Right lobe of liver (tissue), 6 donors: Measurements from ENCODE around the gene CYFIP1. TPM values are rescaled to one million over a fixed set of nuclear protein-coding genes. Genes with fewer than 3 reads are reported as not detected.

ENCODE experiments used
- ATAC-seq, 4 donors: fragments of 200-7000 bp; cut with Tn5 transposase; one replicate each; pipeline ENCODE4 v1.9.1; 2020; ENCODE audit warnings: mild to moderate bottlenecking in 4 of 4, moderate library complexity in 4 of 4
- DNase-seq, 3 donors: peaks; one replicate each; pipeline ENCODE4 v3.0.0-alpha.2; 2020
- H3K27ac ChIP-seq, 3 donors: fragments of 200-600 bp; one replicate each; pipeline ENCODE4 v1.8.0; 2022
- H3K27me3 ChIP-seq, 2 donors: fragments of 200-600 bp; one replicate each; pipeline ENCODE4 v1.8.0; 2022
- H3K36me3 ChIP-seq, 4 donors: fragments of 200-600 bp; sonication (generic) in 1 of 4; one replicate each; pipeline versions ENCODE4 v1.5.1 to v1.8.0; 2017 to 2022; ENCODE audit warnings: control low read depth in 1 of 4
- H3K4me1 ChIP-seq, 4 donors: fragments of 200-600 bp; sonication (generic) in 1 of 4; one replicate each; pipeline versions ENCODE4 v1.5.1 to v1.8.0; 2017 to 2022; ENCODE audit warnings: control low read depth in 1 of 4
- H3K4me3 ChIP-seq, 3 donors: fragments of 200-600 bp; one replicate each; pipeline ENCODE4 v1.8.0; 2022
- H3K9me3 ChIP-seq, 4 donors: fragments of 200-600 bp; sonication (generic) in 1 of 4; one replicate each; pipeline versions ENCODE4 v1.5.1 to v1.8.0; 2017 to 2022; ENCODE audit warnings: control low read depth in 1 of 4
- CTCF ChIP-seq, 4 donors: fragments of 200-600 bp in 3 of 4; fragments of 450-650 bp in 1 of 4; IDR thresholded peaks; one replicate each; pipeline versions ENCODE4 v1.5.1 to v1.8.0; 2016 to 2022; ENCODE audit warnings: antibody characterized with exemption in 4 of 4, mild to moderate bottlenecking in 2 of 4
- POLR2A ChIP-seq: fragments of 450-650 bp; IDR thresholded peaks from one replicate; pipeline ENCODE4 v1.6.1; 2017; ENCODE audit warnings: antibody characterized with exemption, mild to moderate bottlenecking
- WGBS: methylation state at CpG from one replicate; pipeline ENCODE4 v1.1.6; 2018; ENCODE audit warnings: low coverage, low lambda C conversion rate; ENCODE audit not compliant: insufficient coverage; ENCODE audit errors: missing lambda C conversion rate; 5-methylcytosine and 5-hydroxymethylcytosine counted together
- intact Hi-C, 2 donors: fragments of 100-400 bp; cut with DNase I; formaldehyde crosslinking; loops; one replicate each; pipeline versions ENCODE4 v1.11.2 to v1.14.1; 2022
- total RNA-seq, 6 experiments: library from RNA; depleted of rRNA in 2 of 6; stranded (reverse); fragments of >200 nt in 2 of 6; fragmentation: NEBNext Ultra II Directional in 3 of 6; extraction: Animal tissue kit (Norgen Biotek cat#: 25700) in 3 of 6; gene quantifications; one replicate each; pipeline versions ENCODE4 v1.1.0 to v1.2.4, GENCODE V29; 2016 to 2023
- donor health status: DM: no; HTN: yes; CAD: no.
- donor health status: DM: no; HTN: no; CAD: no.
- donor health status: DM: no; HTN: no; CAD: no.
- donor health status: DM: no; HTN: yes; CAD: no.
- donor health status: DM: no; HTN: yes; CAD: no.

Gene CYFIP1
- total RNA-seq, 6 experiments from 2014 or later: 44.3 to 73.2 (median 50.7) TPM

GRCh38 chr15:22979238-22980188 lies 655 bp downstream of the CYFIP1 start:
- H3K36me3 ChIP-seq: no peaks in the 10 kb centered on the region
- no peaks in the 10 kb centered on the region for H3K9me3 ChIP-seq
- H3K4me3 ChIP-seq: peak overlapping the region; percentile 82 to 97 (median 90)
- no peaks in the 10 kb centered on the region for H3K27me3 ChIP-seq
- ATAC-seq: peak; percentile 64 to 75 (median 72)
- no peak for TF ChIP-seq CTCF (IDR thresholded peaks at IDR 0.05)
- no peak for TF ChIP-seq POLR2A
- peak; percentile 68 to 80 (median 80) for DNase-seq
- under 1% methylated on average over 21 of the region's 88 CpGs for WGBS
- H3K27ac ChIP-seq: peak overlapping the region; percentile 36 to 69 (median 67)
- H3K4me1 ChIP-seq: peaks cover 0 to 9% (median 1%) of the 10 kb centered on the region in 4 donors
- intact Hi-C loops: no loop called here

- no peaks in the 10 kb centered on the region for H3K36me3 ChIP-seq
- peak overlapping the region in 1 of 3 donors; percentile 69 for H3K27ac ChIP-seq
- intact Hi-C loops: no loop called here
- ATAC-seq: peak in 3 of 4 donors; percentile 1 to 19 (median 18)
- H3K4me3 ChIP-seq: peak overlapping the region; percentile 82 to 97 (median 90)
- DNase-seq: peak in 2 of 3 donors; percentile 31 to 44
- H3K27me3 ChIP-seq: no peaks in the 10 kb centered on the region
- no peak for TF ChIP-seq POLR2A
- TF ChIP-seq CTCF (IDR thresholded peaks at IDR 0.05): no peak
- H3K4me1 ChIP-seq: peaks cover 0 to 10% (median 1%) of the 10 kb centered on the region in 4 donors
- 26% methylated on average over 13 of the region's 22 CpGs for WGBS
- H3K9me3 ChIP-seq: no peaks in the 10 kb centered on the region
These were observed 1.4 kb downstream of the CYFIP1 start for GRCh38 chr15:22978691-22979237.

- intact Hi-C loops: no loop called here
- Histone ChIP-seq H3K27me3 (no peaks in the 10 kb centered on the region), H3K27ac (peak overlapping the region in 1 of 3 donors; percentile 3), H3K9me3 (no peaks in the 10 kb centered on the region), H3K36me3 (no peaks in the 10 kb centered on the region), H3K4me3 (no peak overlapping the region), H3K4me1 (peaks cover 0 to 22% (median 1%) of the 10 kb centered on the region in 4 donors)
- WGBS: 56% methylated on average over 4 of the region's 4 CpGs
- ATAC-seq: peak; percentile 22 to 52 (median 38)
- TF ChIP-seq CTCF (IDR thresholded peaks at IDR 0.05): no peak
- TF ChIP-seq POLR2A: no peak
- DNase-seq: no peak
These were observed 5.4 kb downstream of the CYFIP1 start for GRCh38 chr15:22974745-22975144.

- intact Hi-C loops: no loop called here
- Histone ChIP-seq H3K4me3 (no peak overlapping the region), H3K27me3 (no peaks in the 10 kb centered on the region), H3K4me1 (peaks cover 0 to 21% (median 1%) of the 10 kb centered on the region in 4 donors), H3K27ac (peak overlapping the region in 1 of 3 donors; percentile 3), H3K36me3 (no peaks in the 10 kb centered on the region), H3K9me3 (no peaks in the 10 kb centered on the region)
- no peak for DNase-seq
- TF ChIP-seq POLR2A (no peak), CTCF (IDR thresholded peaks at IDR 0.05) (no peak)
- WGBS: 82% methylated on average over 4 of the region's 4 CpGs
- ATAC-seq: peak in 1 of 4 donors; percentile 20
These were observed 6.2 kb downstream of the CYFIP1 start for GRCh38 chr15:22973987-22974386.
